Epithelial cell of proximal tubule (primary cell): ENCODE data around the gene MS4A12. TPM values are rescaled to one million over a fixed set of nuclear protein-coding genes. Genes with fewer than 3 reads are reported as not detected.
"Not testable (repeated sequence)": the region's sequence is repeated elsewhere in the genome, so short reads cannot be mapped to it uniquely, and the experiment has no call there.

Source experiments
- DNase-seq: peaks from one replicate; pipeline ENCODE4 v3.0.0-alpha.2; 2011; ENCODE audit warnings: low read depth
- H3K4me3 ChIP-seq: 2 replicates; pipeline ENCODE4 v1.5.1; 2011; ENCODE audit warnings: low read depth, mild to moderate bottlenecking, low read length
- CTCF ChIP-seq: conservative IDR thresholded peaks from 2 replicates; pipeline ENCODE4 v1.5.1; 2012; ENCODE audit warnings: low read depth, mild to moderate bottlenecking, low read length
- total RNA-seq: library from RNA; depleted of rRNA; stranded (reverse); fragments of >200 nt; gene quantifications from 2 replicates; pipeline ENCODE4 v1.2.3, GENCODE V29; 2015

MS4A12 gene
- total RNA-seq: not detected in 2 replicates

DNA sequence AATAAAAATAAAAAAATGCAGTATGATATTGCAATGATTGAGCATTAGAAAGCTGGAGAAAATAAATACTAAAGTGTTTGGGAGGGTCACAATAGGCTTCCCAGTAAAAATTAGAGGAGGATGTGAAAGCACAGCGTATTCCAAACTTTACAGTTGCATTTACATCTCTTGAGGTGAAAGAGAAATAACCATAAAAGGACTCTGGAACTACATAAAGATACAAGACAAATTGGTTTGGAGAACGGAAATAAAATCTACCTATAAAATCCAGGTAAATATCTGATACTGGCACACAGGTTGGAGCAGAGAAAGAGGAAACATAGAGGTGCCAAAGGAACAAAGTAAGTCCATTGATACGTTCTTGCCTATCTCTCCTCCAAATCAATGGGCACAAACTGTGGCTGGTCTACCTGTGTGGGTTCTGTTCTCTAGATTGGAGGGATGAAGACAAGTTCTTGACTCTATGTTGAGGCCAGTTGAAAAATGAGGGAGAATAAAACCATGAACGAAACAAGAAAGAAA lies at the start of gene MS4A12:
TSS of gene MS4A12 (plus strand) at position 291 of the 522 bp plus-strand sequence. CDS start 4,541 bp downstream, outside the sequence.
- TF ChIP-seq CTCF: no peak
- no peak within 1 kb of the TSS for H3K4me3 ChIP-seq
- no peak for DNase-seq

GRCh38 chr11:60447070-60447469 lies 45.5 kb upstream of the MS4A12 start:
- TF ChIP-seq CTCF: no peak
- no peak overlapping the region for H3K4me3 ChIP-seq
- no peak for DNase-seq

- no peak for TF ChIP-seq CTCF
- no peak for DNase-seq
Measured at GRCh38 chr11:60447846-60448245, 44.7 kb upstream of the MS4A12 start.

DNA sequence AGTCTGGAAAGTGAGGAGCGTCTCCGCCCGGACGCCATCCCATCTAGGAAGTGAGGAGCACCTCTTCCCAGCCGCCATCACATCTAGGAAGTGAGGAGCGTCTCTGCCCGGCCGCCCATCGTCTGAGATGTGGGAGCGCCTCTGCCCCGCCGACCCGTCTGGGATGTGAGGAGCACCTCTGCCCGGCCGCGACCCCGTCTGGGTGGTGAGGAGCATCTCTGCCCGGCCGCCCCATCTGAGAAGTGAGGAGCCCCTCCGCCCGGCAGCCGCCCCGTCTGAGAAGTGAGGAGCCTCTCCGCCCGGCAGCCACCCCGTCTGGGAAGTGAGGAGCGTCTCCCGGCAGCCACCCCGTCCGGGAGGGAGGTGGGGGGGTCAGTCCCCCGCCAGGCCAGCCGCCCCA lies 41.4 kb upstream of the MS4A12 start:
- H3K4me3 ChIP-seq, DNase-seq: not testable (repeated sequence)

More at GRCh38 chr11:60447846-60448245, 44.7 kb upstream of the MS4A12 start:
- H3K4me3 ChIP-seq: no peak overlapping the region

GRCh38 chr11:60454212-60454611 lies 38.4 kb upstream of the MS4A12 start:
- DNase-seq: no peak
- no peak for TF ChIP-seq CTCF
- H3K4me3 ChIP-seq: no peak overlapping the region

DNA sequence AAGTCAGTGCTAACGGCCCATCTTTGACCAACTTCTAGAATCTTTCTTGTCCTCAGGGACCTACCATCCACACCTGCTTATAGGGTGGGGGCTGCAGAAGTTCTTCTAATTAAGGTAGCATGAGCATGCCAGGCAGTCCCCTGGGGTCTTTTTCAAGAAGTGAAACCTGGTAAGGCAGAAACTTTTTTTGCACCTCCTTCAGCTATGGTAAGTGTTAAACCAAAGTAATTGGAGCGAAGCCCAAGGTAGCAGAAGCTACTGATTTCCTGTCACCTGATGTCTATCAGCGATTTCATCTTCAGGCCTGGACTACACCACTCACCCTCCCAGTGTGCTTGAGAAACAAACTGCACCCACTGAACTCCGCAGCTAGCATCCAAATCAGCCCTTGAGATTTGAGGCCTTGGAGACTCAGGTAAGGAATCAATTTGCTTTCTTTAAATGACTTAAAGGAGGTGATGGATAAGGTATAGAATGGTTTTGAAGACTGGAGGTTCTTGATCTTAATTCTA lies 37.0 kb upstream of the MS4A12 start, which contains the start of gene MS4A1:
TSS of gene MS4A1 (plus strand) at position 317 of the 512 bp plus-strand sequence. CDS start 6,528 bp downstream, outside the sequence.
- no peak within 1 kb of the TSS for H3K4me3 ChIP-seq
- no peak for DNase-seq
- TF ChIP-seq CTCF: no peak

GRCh38 chr11:60457576-60457975 lies 35.0 kb upstream of the MS4A12 start:
- no peak for TF ChIP-seq CTCF
- no peak for DNase-seq
- H3K4me3 ChIP-seq: no peak overlapping the region
